ENCODE data around the gene KRTCAP3. TPM values are rescaled to one million over a fixed set of nuclear protein-coding genes. Genes with fewer than 3 reads are reported as not detected.

Gene KRTCAP3, protein sequence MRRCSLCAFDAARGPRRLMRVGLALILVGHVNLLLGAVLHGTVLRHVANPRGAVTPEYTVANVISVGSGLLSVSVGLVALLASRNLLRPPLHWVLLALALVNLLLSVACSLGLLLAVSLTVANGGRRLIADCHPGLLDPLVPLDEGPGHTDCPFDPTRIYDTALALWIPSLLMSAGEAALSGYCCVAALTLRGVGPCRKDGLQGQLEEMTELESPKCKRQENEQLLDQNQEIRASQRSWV
- total RNA-seq = 100 to 1,000 TPM in 1 of 4 donors, 10 to 100 TPM in 2, 1 to 10 TPM in 1; 7.4 to 109 (median 73.9) TPM

- TF ChIP-seq CTCF (IDR thresholded peaks at IDR 0.05) (peak in 5 of 6 experiments; percentile 16 to 57 (median 48)), POLR2A (IDR thresholded peaks at IDR 0.05) (peak; percentile 30 to 51)
- Histone ChIP-seq H3K9me3 (no peaks in the 10 kb centered on the region), H3K4me3 (peak within 1 kb of the TSS; percentile 12 to 67 (median 50)), H3K27me3 (no peaks in the 10 kb centered on the region), H3K4me1 (peaks cover 0 to 11% (median 0%) of the 10 kb centered on the region in 4 donors), H3K36me3 (peaks cover 0 to 49% (median 0%) of the 10 kb centered on the region in 3 donors), H3K27ac (peak within 1 kb of the TSS; percentile 6 to 82 (median 78))
- peak; percentile 46 to 88 (median 85) for DNase-seq
These were observed at the start of gene KRTCAP3 for GRCh38 chr2:27441958-27442919. Gene KRTCAP3 (plus strand): TSS chr2:27442381. CDS start chr2:27442413, 32 bp downstream.

GRCh38 chr2:27393225-27393624 is 49.0 kb upstream of the KRTCAP3 start:
- no peak for TF ChIP-seq CTCF (IDR thresholded peaks at IDR 0.05)
- H3K4me1 ChIP-seq = no peaks in the 10 kb centered on the region

GRCh38 chr2:27398962-27399361 is 43.2 kb upstream of the KRTCAP3 start:
- TF ChIP-seq CTCF (IDR thresholded peaks at IDR 0.05) (no peak), POLR2A (IDR thresholded peaks at IDR 0.05) (no peak)
- DNase-seq = no peak
- no peak overlapping the region for H3K27ac ChIP-seq
- H3K9me3 ChIP-seq = no peaks in the 10 kb centered on the region
- H3K36me3 ChIP-seq = no peaks in the 10 kb centered on the region
- no peak overlapping the region for H3K4me3 ChIP-seq
- H3K27me3 ChIP-seq = no peaks in the 10 kb centered on the region
- H3K4me1 ChIP-seq = no peaks in the 10 kb centered on the region

More at GRCh38 chr2:27393225-27393624, 49.0 kb upstream of the KRTCAP3 start:
- Histone ChIP-seq H3K27ac (no peak overlapping the region), H3K9me3 (no peaks in the 10 kb centered on the region), H3K4me3 (no peak overlapping the region), H3K27me3 (no peaks in the 10 kb centered on the region), H3K36me3 (peaks cover 0 to 7% (median 0%) of the 10 kb centered on the region in 3 donors)
- no peak for DNase-seq

- TF ChIP-seq CTCF (IDR thresholded peaks at IDR 0.05) (no peak), POLR2A (IDR thresholded peaks at IDR 0.05) (no peak)
- Histone ChIP-seq H3K4me3 (no peak overlapping the region), H3K9me3 (no peaks in the 10 kb centered on the region), H3K27ac (no peak overlapping the region), H3K4me1 (no peaks in the 10 kb centered on the region), H3K36me3 (no peaks in the 10 kb centered on the region), H3K27me3 (no peaks in the 10 kb centered on the region)
- DNase-seq = no peak
These were observed 41.6 kb upstream of the KRTCAP3 start for GRCh38 chr2:27400348-27401135.

All from Peyer's patch (tissue), 4 donors.